Measurements from ENCODE around the gene DCXR.

DNA sequence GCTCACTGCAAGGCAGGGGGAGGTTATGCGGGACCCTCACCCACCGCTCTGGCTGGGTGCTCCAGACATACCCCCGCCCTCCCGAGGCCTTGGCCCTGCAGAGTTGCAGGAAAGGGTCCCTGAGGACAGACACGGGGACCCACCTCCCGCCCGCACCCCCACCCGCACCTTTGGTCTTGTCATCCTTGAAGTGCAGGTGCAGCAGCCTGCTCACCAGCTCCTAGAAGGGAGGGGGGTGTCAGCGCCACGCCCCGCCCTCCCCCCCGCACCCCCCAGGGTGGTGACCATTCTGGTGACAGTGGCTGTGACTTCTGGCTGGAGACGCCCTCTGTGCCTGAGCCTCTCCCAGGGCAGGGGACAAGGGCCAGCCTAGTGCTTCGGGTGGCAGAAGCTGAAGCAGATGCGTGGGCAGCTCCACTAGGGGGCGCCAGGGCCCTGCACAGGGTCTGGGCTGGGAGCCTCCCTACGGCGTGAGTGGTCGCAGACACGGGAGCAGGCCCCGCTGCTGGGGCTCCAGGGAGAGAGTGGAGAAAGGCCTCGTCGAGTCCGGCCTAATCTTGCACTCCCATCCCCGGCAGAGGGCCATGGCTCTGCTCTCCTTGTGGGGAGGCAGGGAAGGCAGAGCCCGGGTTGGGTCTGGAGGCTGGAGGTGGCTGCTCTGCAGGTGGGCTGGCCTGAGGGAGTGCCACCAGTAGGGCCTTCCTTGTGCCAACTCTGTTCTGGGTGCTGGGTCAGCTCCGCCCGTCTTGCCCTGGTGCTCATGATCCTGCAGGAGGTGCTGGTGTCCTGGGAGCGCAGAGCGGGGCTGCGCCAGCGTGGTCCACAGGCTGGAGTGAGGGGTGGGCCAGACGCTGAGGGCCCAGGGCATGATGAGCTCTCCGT lies 17.6 kb downstream of the DCXR start:
- TF ChIP-seq, protein P1, sequence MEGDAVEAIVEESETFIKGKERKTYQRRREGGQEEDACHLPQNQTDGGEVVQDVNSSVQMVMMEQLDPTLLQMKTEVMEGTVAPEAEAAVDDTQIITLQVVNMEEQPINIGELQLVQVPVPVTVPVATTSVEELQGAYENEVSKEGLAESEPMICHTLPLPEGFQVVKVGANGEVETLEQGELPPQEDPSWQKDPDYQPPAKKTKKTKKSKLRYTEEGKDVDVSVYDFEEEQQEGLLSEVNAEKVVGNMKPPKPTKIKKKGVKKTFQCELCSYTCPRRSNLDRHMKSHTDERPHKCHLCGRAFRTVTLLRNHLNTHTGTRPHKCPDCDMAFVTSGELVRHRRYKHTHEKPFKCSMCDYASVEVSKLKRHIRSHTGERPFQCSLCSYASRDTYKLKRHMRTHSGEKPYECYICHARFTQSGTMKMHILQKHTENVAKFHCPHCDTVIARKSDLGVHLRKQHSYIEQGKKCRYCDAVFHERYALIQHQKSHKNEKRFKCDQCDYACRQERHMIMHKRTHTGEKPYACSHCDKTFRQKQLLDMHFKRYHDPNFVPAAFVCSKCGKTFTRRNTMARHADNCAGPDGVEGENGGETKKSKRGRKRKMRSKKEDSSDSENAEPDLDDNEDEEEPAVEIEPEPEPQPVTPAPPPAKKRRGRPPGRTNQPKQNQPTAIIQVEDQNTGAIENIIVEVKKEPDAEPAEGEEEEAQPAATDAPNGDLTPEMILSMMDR (tag by site-specific recombination; IDR thresholded peaks at IDR 0.05) = peak; percentile 85
- TF ChIP-seq FEZF1 (tag by site-specific recombination; IDR thresholded peaks at IDR 0.05) = no peak
- TF ChIP-seq KLF9 (tag by site-specific recombination; IDR thresholded peaks at IDR 0.05; ENCODE audit: low read depth) = no peak
- no peak for TF ChIP-seq YY1 (tag by site-specific recombination; IDR thresholded peaks at IDR 0.05)
- TF ChIP-seq HOXA7 (CRISPR knock-in tag; IDR thresholded peaks at IDR 0.05; ENCODE audit: borderline replicate concordance) = no peak
- no peak for TF ChIP-seq ZNF366 (tag by site-specific recombination; conservative IDR thresholded peaks at IDR 0.05)
- TF ChIP-seq KLF10 (tag by site-specific recombination; IDR thresholded peaks at IDR 0.05) = no peak
- TF ChIP-seq ZNF707 (tag by site-specific recombination; IDR thresholded peaks at IDR 0.05) = no peak
- TF ChIP-seq, protein P2, sequence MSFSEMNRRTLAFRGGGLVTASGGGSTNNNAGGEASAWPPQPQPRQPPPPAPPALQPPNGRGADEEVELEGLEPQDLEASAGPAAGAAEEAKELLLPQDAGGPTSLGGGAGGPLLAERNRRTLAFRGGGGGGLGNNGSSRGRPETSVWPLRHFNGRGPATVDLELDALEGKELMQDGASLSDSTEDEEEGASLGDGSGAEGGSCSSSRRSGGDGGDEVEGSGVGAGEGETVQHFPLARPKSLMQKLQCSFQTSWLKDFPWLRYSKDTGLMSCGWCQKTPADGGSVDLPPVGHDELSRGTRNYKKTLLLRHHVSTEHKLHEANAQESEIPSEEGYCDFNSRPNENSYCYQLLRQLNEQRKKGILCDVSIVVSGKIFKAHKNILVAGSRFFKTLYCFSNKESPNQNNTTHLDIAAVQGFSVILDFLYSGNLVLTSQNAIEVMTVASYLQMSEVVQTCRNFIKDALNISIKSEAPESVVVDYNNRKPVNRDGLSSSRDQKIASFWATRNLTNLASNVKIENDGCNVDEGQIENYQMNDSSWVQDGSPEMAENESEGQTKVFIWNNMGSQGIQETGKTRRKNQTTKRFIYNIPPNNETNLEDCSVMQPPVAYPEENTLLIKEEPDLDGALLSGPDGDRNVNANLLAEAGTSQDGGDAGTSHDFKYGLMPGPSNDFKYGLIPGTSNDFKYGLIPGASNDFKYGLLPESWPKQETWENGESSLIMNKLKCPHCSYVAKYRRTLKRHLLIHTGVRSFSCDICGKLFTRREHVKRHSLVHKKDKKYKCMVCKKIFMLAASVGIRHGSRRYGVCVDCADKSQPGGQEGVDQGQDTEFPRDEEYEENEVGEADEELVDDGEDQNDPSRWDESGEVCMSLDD (tag by site-specific recombination; IDR thresholded peaks at IDR 0.05) = no peak; the same call in 1 of the 2 replicates
- no peak for TF ChIP-seq ATF2 (tag by site-specific recombination; IDR thresholded peaks at IDR 0.05; ENCODE audit: low read depth)
- peak; percentile 7; the same call in 1 of the 2 replicates for TF ChIP-seq ZNF629 (tag by site-specific recombination; IDR thresholded peaks at IDR 0.05)
- TF ChIP-seq ZNF600 (tag by site-specific recombination; IDR thresholded peaks at IDR 0.05) = peak; percentile 81; the same call in 1 of the 2 replicates
- TF ChIP-seq GLIS1 (tag by site-specific recombination; IDR thresholded peaks at IDR 0.05) = peak; percentile 50
- no peak for TF ChIP-seq MEIS1 (CRISPR knock-in tag; IDR thresholded peaks at IDR 0.05; ENCODE audit: borderline replicate concordance)
